GM12892 (cell line): Measurements from ENCODE around the gene SPPL2B. TPM values are rescaled to one million over a fixed set of nuclear protein-coding genes. Genes with fewer than 3 reads are reported as not detected.
"Not testable (repeated sequence)": the region's sequence is repeated elsewhere in the genome, so short reads cannot be mapped to it uniquely, and the experiment has no call there.

Source experiments
- DNase-seq: peaks from one replicate; pipeline ENCODE4 v3.0.0; 2011; ENCODE audit not compliant: insufficient read length
- FAIRE-seq: peaks from 2 replicates; lab custom pipeline; 2011; peaks lifted over from hg19 to GRCh38; lab: Jason Lieb, UNC
- POLR2A ChIP-seq: IDR thresholded peaks from 2 replicates; pipeline ENCODE4 v1.6.1; 2011; ENCODE audit warnings: low read depth, low read length, control low read depth
- POLR2AphosphoS5 ChIP-seq: IDR thresholded peaks from 2 replicates; pipeline ENCODE4 v1.6.1; 2011; ENCODE audit warnings: low read depth, low read length, control low read depth
- TAF1 ChIP-seq: IDR thresholded peaks from 2 replicates; pipeline ENCODE4 v1.6.1; 2011; ENCODE audit warnings: low read depth, mild to moderate bottlenecking, control low read depth, low read length, borderline replicate concordance
- polyA plus RNA-seq: library from polyadenylated mRNA; unstranded; fragments of >200 nt; gene quantifications from one replicate; pipeline ENCODE4 v1.2.1, GENCODE V29; 2012; ENCODE audit warnings: missing spikeins, inconsistent platforms; ENCODE audit not compliant: missing spikeins

SPPL2B gene, protein sequence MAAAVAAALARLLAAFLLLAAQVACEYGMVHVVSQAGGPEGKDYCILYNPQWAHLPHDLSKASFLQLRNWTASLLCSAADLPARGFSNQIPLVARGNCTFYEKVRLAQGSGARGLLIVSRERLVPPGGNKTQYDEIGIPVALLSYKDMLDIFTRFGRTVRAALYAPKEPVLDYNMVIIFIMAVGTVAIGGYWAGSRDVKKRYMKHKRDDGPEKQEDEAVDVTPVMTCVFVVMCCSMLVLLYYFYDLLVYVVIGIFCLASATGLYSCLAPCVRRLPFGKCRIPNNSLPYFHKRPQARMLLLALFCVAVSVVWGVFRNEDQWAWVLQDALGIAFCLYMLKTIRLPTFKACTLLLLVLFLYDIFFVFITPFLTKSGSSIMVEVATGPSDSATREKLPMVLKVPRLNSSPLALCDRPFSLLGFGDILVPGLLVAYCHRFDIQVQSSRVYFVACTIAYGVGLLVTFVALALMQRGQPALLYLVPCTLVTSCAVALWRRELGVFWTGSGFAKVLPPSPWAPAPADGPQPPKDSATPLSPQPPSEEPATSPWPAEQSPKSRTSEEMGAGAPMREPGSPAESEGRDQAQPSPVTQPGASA
- polyA plus RNA-seq = 12.0 TPM

DNA sequence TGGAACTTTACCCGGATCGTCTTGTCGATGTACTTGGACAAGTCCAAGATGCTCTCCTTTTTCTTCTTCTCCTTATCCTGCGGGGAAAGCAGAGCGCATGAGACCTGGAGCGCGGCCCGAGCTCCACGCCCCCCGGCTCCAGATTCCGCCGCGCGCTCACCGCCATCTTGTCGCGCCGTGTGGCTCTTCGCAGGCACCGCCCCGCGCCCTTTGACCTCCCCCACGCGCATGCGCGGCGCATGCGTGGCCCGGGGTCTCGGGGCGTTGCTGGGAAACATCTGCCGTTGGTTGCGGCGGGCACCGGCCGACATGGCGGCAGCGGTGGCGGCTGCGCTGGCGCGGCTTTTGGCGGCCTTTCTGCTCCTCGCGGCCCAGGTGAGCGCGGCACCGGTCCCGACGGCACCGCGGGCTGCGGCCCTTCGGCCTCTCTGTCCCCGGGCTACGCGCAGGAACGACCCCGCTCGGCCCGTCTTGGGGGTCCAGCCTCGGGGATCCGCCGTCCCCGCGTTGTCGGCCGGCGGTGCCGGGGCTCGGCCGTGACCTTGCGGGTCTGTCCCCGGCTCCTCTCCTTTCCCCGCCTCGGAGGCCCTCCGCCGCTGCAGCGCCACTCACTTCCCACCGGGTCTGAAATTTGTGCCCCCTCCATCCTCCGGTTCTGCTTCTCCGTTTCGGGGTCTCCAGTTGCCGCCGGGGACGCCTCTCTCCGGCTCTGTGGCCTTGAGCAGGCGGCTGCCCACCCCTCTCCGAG, at the start of gene SPPL2B, which contains the start of gene LSM7:
Gene SPPL2B (plus strand): TSS at position 284 of the 748 bp plus-strand sequence. CDS start 26 bp downstream, at position 310.
Gene LSM7 (minus strand): TSS at position 186 of the 748 bp plus-strand sequence. CDS start 20 bp downstream, at position 166.
- DNase-seq (peak; percentile 99), FAIRE-seq (peak; percentile 98)
- TF ChIP-seq POLR2A (peak; percentile 91), POLR2AphosphoS5 (peak; percentile 85), TAF1 (peak; percentile 73)

- DNase-seq = no peak
- FAIRE-seq = no peak
Observed at GRCh38 chr19:2280633-2281264, 47.7 kb upstream of the SPPL2B start.

GRCh38 chr19:2281265-2282061, 47.0 kb upstream of the SPPL2B start:
- peak; percentile 42 for FAIRE-seq
- not testable (repeated sequence) for DNase-seq

More at GRCh38 chr19:2280633-2281264, 47.7 kb upstream of the SPPL2B start:
- no peak for TF ChIP-seq POLR2AphosphoS5
- no peak for TF ChIP-seq POLR2A
- no peak for TF ChIP-seq TAF1

DNA sequence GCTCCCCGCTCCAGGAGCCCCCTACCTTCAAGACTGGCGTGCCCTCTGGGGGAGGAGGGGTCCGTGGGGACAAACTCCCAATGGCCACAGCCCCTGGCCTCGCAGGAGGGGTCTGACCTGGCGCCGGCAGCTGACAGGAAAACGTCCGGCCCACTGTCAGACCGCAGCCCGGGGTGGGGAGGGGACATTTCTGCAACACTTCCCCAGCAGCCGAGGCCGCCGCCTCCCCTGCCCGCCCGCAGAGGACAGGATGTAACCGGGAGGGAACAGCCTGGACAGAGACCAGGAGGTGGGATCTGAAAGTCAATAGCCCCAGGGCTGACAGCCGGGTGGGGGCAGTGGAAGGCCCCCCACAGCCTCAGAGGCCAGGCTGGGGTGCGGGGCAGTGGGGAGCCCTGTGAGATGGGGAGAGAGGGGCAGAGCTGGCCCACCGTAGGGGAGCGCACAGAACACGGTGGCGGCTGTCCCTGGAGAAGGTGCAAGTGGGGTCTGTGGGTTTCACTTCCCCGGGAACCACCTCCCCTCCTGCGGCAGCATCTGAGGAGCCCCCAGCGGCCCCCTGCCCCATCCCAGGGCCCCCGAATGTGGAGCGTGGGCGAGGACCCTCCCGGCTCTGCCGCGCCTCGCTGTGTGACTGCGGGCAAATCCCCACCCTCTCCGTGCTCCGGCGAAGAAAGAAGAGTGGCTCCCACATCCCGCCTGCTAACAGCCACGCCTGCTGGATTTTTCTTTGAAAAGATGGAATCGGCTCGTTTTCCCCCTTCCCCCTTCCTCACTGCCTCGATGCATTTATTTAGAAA, 46.2 kb upstream of the SPPL2B start, which contains the start of gene PEAK3:
Gene PEAK3 (minus strand): TSS at position 114 of the 800 bp plus-strand sequence. CDS start 1,244 bp downstream, outside the sequence.
- DNase-seq (no peak), FAIRE-seq (peak; percentile 44)
- TF ChIP-seq POLR2AphosphoS5 (no peak), TAF1 (no peak), POLR2A (no peak)

GRCh38 chr19:2282862-2283237, 45.6 kb upstream of the SPPL2B start:
- FAIRE-seq (no peak), DNase-seq (no peak)
- TF ChIP-seq POLR2A = no peak

DNA sequence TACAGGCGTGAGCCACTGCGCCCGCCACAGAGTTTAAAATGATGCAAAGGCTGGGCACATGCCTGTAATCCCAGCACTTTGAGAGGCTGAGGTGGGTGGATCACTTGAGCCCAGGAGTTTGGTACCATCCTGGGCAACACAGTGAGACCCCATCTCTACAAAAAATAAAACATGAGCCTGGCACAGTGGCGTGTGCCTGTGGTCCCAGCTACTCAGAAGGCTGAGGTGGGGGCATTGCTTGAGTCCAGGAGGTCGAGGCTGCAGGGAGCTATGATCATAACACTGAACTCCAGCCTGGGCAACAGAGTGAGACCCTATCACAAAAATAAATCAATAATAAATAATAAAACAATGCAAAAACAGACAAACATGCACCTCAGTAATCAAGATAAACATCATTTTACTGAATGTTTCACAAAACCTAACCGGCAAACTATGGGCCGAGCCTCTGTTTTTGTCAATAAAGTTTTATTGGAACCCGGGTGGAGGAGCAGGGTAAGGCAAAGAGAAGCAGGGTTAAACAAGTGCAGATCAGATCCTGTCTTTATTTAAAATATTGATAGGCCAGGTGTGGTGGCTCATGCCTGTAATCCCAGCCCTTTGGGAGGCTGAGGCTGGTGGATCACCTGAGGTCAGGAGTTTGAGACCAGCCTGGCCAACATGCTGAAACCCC, 44.5 kb upstream of the SPPL2B start:
- no peak for TF ChIP-seq TAF1
- TF ChIP-seq POLR2AphosphoS5 = no peak
- no peak for TF ChIP-seq POLR2A
- DNase-seq (no peak), FAIRE-seq (no peak)

DNA sequence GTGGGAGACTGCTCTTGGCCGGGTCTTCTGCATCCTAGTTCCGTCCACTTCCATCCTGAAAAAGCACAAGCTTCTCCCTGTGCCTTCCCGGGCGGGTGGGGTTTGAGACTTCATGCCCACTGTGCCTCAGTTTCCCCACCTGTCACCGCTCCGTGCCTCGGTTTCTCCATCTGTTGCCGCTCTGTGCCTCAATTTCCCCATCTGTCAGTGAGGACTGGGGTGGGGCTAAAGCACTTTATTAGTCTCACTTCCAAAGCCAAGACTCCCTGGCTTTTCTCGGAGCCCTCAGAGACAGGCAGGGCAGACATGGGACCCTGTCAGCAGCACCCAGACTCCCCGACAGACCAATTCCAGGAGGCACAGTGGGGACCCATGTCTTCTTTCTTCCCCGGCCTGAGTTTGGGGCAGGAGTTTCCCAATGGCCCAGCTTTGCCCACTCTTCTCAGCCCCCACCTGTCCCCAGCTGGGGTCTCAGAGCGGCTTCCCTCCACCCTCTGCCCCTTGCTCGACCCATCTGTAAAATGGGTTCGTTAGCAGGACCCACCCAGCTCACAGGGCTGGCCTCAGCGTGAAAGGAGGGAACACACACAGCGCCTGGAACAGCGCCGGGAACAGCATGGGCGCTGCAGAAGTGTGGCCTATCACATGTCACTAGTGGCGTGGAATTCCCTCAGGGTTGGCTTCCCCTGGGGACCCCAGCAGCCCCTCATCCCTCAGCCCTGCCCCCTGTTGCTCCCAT, 41.9 kb upstream of the SPPL2B start:
- no peak for FAIRE-seq
- TF ChIP-seq POLR2A (no peak), TAF1 (no peak), POLR2AphosphoS5 (no peak)
- DNase-seq = no peak

DNA sequence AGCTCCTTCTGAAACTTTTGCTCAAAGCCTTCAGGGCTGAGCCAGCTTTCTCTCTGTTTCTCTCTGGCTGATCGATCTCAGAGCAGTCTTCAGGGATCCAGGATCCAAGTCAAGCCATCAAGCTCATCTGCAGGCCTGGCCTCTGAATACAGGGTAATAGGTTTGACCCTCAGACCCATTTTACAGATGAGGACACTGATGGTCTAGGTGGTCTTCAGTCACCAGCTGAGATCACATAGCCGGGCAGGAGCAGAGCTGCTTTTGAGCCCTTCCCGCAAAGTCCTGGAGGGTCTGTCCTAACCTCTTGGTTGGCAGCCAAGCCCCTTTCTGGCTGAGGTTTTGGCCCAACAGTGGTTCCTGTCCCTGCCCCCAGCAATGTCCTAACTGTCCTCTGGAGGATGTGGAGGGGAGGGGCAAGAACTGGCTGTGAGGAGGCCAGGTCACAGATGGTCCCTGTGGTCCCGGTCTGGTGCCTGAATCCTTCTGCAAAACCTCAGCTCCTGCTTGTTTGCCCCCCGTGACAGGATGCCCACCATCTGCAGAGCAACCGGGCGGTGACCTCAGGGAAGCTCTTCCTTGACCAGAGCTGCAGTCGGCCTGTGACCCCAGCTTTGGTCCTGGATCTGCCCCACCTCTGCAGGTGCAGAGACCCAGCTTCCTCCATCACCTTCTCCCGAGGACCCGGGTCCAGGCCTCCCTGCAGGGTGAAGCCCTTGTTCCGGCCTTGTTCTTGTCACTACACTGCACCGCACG, 40.7 kb upstream of the SPPL2B start:
- no peak for DNase-seq
- FAIRE-seq = peak; percentile 33
- no peak for TF ChIP-seq TAF1
